Activated effector memory CD4-positive, alpha-beta T cell treated with Interleukin-2 at 50 U/mL for 16 hours (primary cell): ENCODE results near the gene BSX.

Experiments
- DNase-seq: peaks from one replicate; pipeline ENCODE4 v3.0.0-alpha.2; 2020

The BSX gene

DNA sequence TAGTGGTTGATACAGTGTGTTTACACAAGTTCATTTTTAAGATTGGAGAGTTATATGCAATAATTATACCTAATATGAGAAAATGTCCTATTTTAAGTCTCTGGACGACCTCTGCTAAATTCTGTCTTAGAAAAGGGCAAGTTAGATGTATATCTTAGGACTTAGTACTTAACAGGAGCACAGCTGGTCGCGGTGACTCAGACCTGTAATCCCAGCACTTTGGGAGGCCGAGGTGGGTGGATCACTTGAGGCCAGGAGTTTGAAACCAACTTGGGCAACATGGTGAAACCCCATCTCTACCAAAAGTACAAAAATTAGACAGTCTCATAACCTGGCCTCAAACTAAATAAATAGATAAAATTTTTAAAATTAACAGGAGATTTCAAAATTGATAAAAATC is 27.2 kb downstream of the BSX start:
- DNase-seq = no peak

DNA sequence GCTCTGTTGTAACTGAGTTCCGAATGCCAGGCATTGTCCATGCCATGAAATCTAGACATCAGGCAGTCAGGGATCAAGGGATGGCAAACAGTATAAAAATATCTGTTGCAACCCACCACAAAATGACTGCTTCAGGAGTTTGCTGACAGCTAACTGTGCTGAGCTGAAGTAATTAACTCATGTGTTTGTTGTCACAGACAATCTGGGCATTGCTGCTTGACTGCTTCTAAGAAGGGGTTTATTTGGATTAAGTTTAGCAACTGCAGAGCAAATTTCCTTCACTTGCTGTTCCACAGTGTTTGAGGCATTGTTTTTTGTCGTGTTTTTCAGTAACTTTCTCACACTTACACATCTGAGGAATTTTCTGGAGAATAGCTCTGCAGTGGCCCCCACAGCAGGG is 30.4 kb downstream of the BSX start:
- no peak for DNase-seq

DNA sequence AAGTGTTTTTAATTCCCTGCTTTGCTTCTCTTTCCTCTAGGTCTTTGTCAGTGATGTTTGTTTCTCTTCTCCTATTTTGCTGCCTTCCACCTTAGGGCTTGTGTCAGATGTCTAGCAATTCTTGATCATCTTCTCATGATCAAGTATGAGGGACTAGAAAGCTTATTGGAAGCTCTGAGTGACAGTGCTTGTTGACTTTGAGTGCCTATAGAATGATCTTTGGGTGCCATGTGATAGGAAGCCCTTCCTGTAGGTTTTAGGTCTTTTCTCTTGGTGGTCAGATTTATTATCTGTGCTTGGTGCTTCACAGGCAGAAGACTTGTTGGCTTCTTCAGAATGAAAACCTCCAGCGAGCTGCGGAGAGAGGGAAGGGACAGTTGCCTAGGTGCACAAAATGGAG is 43.1 kb downstream of the BSX start:
- DNase-seq = no peak

DNA sequence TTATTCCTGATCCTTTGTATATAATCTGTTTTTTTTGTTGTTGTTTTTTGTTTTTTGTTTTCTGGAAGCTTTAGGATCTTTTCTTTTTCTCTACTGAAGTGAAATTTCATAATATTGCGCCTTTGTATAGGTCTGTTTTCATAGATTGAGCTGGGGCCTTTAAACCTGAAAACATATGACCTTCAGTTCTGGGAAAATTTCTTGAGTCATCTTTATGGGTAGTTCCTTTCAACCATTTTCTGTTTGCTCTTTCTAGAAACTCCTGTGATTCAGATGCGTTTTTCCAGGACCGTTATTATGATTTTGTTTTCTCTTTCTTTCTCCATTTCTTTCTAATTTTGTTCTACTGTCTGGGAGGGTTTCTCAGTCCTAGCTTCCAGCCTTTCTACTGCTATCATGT is 43.7 kb downstream of the BSX start:
- DNase-seq = no peak

DNA sequence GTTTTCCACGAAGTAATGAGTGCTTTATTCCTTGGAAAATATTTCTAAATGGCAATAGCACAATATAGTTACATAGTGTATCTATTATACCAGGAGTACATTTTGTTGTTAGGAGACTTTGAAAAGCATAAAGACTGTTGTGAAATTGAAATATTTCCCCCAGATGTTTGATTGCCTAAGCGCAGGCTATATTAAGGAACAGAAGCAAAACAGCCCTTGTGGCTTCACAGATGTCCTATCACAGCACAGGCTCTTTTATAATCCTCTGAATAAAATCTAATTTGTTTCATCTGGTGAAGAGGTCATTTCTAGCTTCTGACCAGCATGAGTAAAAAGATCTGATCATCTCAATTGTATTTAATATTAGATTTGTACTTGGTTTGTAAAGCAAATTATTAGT is 48.2 kb downstream of the BSX start:
- DNase-seq = no peak

DNA sequence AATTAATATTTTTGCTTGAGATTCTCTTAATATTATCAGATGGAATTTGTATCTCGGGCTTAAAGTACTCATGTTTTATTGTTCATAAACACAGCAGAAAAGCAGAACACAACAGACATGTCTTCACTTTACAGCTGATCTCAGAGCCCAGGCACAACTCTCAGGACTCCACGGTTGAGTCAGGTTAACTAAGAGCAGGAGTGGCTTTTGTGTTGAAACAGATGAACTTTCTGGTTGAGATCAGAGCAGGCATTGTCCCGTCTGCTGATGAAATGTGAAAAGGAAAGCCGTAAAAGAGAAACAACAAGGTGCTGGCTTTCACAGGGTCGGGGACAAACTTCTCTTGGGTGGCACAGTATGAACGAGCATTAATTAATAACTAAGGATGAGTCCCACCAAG is 50.1 kb downstream of the BSX start:
- no peak for DNase-seq
